ENCODE measurements around the gene PTPRK. TPM values are rescaled to one million over a fixed set of nuclear protein-coding genes. Genes with fewer than 3 reads are reported as not detected.

The PTPRK gene
- total and polyA plus RNA-seq, 2 of the 8 experiments (the other 6 are each of a cell fraction or from before 2014, with no cell fraction given) = 11.4 to 47.3 TPM

DNA sequence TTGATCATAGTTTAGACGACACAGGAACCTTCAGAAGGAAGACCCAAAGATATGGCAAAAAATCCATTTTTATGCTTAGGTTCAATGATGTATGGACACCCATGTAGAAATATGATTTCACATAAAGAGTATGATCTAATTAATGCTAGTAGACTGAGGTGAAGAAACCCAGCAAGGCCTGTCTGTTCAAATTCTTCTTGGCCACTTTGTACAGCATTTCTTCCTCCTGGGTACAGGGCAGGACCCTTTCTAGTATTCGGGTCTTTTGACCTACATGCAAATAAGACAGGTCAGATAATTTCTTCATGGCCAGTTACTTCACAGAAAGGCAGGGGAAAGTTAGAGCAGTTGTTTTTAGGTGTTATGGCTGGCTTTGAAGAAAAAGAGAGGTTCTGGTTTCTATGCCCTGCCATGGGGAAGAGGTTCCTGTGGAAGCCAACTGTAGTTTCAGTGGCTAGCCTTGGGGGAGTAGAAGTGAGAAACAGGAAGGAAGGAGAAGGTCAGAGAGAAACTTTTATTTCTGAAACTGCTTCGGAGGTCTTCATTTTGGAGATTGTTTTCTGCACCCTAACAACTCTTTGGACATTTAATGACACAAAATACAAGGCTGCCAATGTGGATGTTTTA, 208.3 kb downstream of the PTPRK start:
- no peak for TF ChIP-seq BRCA1 (IDR thresholded peaks at IDR 0.05; ENCODE audit: low read depth, low read length)
- Histone ChIP-seq H3K4me1 (replicated peaks in 1 of 4; ENCODE audit: control insufficient read depth in 3 of 4, insufficient read depth in 4 of 4, low read length in 3 of 4) (peaks cover 0 to 9% (median 3%) of the 10 kb centered on the region in 4 experiments; a peak in 3 of 7 replicates), H3K4me2 (ENCODE audit: insufficient read depth in 1 of 2, low read depth in 2 of 2, low read length in 2 of 2) (no peak overlapping the region), H3K27me3 (replicated peaks in 1 of 4; ENCODE audit: control insufficient read depth in 3 of 4, extremely low read depth in 1 of 4, insufficient read depth in 3 of 4, low read length in 3 of 4) (no peaks in the 10 kb centered on the region), H3K79me1 (ENCODE audit: low read depth, low read length) (peaks cover 2% of the 10 kb centered on the region; the same call in 1 of the 2 replicates), H3K23me2 (ENCODE audit: low read depth, low read length) (no peaks in the 10 kb centered on the region), H3K9ac (replicated peaks in 1 of 4; ENCODE audit: extremely low read depth in 1 of 4, low read depth in 3 of 4, low read length in 3 of 4) (no peak overlapping the region), H3K36me3 (ENCODE audit: control insufficient read depth in 2 of 4, insufficient read depth in 4 of 4, low read length in 3 of 4) (no peaks in the 10 kb centered on the region), H3K56ac (replicated peaks; ENCODE audit: insufficient read length, low read depth, low read length) (no peak overlapping the region), H4K8ac (ENCODE audit: extremely low read depth, insufficient read depth, low read length) (no peak overlapping the region), H4K20me1 (replicated peaks in 1 of 2; ENCODE audit: control insufficient read depth in 1 of 2, insufficient read depth in 2 of 2, low read length in 2 of 2) (no peaks in the 10 kb centered on the region), H4K5ac (ENCODE audit: insufficient read length, low read depth, low read length) (no peak overlapping the region), H3K4me3 (ENCODE audit: extremely low read depth in 1 of 4, insufficient read depth in 2 of 4, low read depth in 3 of 4, low read length in 4 of 4) (no peak overlapping the region), H2AFZ (ENCODE audit: low read length) (no peak overlapping the region), H3K27ac (ENCODE audit: low read depth, low read length) (no peak overlapping the region), H3K18ac (ENCODE audit: extremely low read depth, low read length) (no peak overlapping the region), H4K91ac (replicated peaks; ENCODE audit: insufficient read length, low read length) (no peak overlapping the region), H2BK5ac (ENCODE audit: low read depth, low read length) (no peak overlapping the region), H2BK12ac (ENCODE audit: low read depth, low read length) (no peak overlapping the region), H3K79me2 (ENCODE audit: control insufficient read depth in 1 of 2, insufficient read depth in 2 of 2, low read length in 2 of 2) (peaks cover 0 to 36% of the 10 kb centered on the region in 2 experiments; a peak in 3 of 4 replicates), H2BK20ac (ENCODE audit: low read length) (no peak overlapping the region), H2AK5ac (ENCODE audit: low read depth, low read length) (no peak overlapping the region), H3K9me3 (ENCODE audit: insufficient read depth in 2 of 2, low read depth in 1 of 2, low read length in 1 of 2) (no peaks in the 10 kb centered on the region), H3K23ac (ENCODE audit: insufficient read length) (no peak overlapping the region), H2BK120ac (replicated peaks; ENCODE audit: low read depth, low read length) (no peak overlapping the region), H2BK15ac (ENCODE audit: low read length) (no peak overlapping the region), H3K14ac (ENCODE audit: insufficient read length) (no peak overlapping the region), H3K4ac (replicated peaks; ENCODE audit: insufficient read length, low read depth, low read length) (no peak overlapping the region)
- FAIRE-seq (no peak), DNase-seq (ENCODE audit: low read depth in 1 of 2, low spot score in 2 of 2) (no peak)
- whole genome bisulfite sequencing, 2 experiments (ENCODE audit: extremely low coverage in 1 of 2, insufficient coverage in 1 of 2, insufficient read length in 1 of 2, insufficient replicate concordance in 2 of 2, low coverage in 1 of 2, low lambda C conversion rate in 2 of 2, missing lambda C conversion rate in 1 of 2) = 71% methylated on average over 3 of the region's 3 CpGs; no CpG with 5 or more reads in 1 of the 2 experiments
- ChIA-PET CTCF (ENCODE audit: partially characterized antibody) (no interaction called here), POLR2A (ENCODE audit: partially characterized antibody) (no interaction called here)
